Type B pancreatic cell (in vitro differentiated cells): ENCODE measurements around the gene ZNF135. TPM values are rescaled to one million over a fixed set of nuclear protein-coding genes. Genes with fewer than 3 reads are reported as not detected.

Source experiments
- DNase-seq: peaks from one replicate; pipeline ENCODE4 v3.0.0; 2021; ENCODE audit warnings: mixed read lengths; ENCODE audit not compliant: unreplicated experiment; ENCODE audit errors: extremely low spot score
- H3K27ac Mint-ChIP-seq: 2 replicates; pipeline ENCODE4 v1.8.0; 2021; ENCODE audit warnings: mild to moderate bottlenecking, mixed read lengths
- H3K27me3 Mint-ChIP-seq: 2 replicates; pipeline ENCODE4 v1.8.0; 2021; ENCODE audit warnings: mixed read lengths
- H3K36me3 Mint-ChIP-seq: 2 replicates; pipeline ENCODE4 v1.8.0; 2021; ENCODE audit warnings: mixed read lengths
- H3K4me1 Mint-ChIP-seq: one replicate; pipeline ENCODE4 v1.8.0; 2021; ENCODE audit warnings: mixed read lengths; ENCODE audit not compliant: unreplicated experiment
- H3K4me3 Mint-ChIP-seq: 2 replicates; pipeline ENCODE4 v1.8.0; 2021; ENCODE audit warnings: mild to moderate bottlenecking, mixed read lengths
- H3K9me3 Mint-ChIP-seq: 2 replicates; pipeline ENCODE4 v1.8.0; 2021; ENCODE audit warnings: mixed read lengths
- CTCF ChIP-seq: fragments of 200-600 bp; sonication (generic); conservative IDR thresholded peaks from 2 replicates; pipeline ENCODE4 v1.5.0; 2021; ENCODE audit warnings: antibody characterized with exemption, mild to moderate bottlenecking
- total RNA-seq: library from RNA; stranded (reverse); gene quantifications from 2 replicates; pipeline ENCODE4 v1.2.1, GENCODE V29; 2021; ENCODE audit warnings: low replicate concordance

ZNF135 gene
- total RNA-seq, 1 donor from 2014 or later = 12.0 TPM

DNA sequence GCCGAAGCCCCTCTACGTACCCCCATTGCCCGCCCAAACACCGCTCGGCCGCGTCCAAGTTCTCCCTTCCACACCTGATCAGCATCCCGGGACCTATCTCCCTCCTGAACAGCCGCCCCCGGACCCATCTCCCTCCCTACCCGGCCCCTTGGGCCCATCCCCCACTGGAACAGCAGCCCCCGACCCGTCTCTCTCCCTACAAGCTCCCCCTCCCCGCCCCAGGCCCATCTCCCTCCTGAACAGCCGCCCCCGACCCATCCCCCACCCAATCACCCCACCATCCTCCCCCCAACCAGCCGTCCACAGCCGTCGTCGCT, 24.6 kb upstream of the ZNF135 start:
- H3K4me3 Mint-ChIP-seq = peak overlapping the region; percentile 84
- H3K9me3 Mint-ChIP-seq = peaks cover 6% of the 10 kb centered on the region
- peaks cover 9% of the 10 kb centered on the region for H3K36me3 Mint-ChIP-seq
- no peak for TF ChIP-seq CTCF
- no peak overlapping the region for H3K27ac Mint-ChIP-seq
- DNase-seq = no peak
- H3K27me3 Mint-ChIP-seq = no peaks in the 10 kb centered on the region
- peaks cover 3% of the 10 kb centered on the region for H3K4me1 Mint-ChIP-seq

DNA sequence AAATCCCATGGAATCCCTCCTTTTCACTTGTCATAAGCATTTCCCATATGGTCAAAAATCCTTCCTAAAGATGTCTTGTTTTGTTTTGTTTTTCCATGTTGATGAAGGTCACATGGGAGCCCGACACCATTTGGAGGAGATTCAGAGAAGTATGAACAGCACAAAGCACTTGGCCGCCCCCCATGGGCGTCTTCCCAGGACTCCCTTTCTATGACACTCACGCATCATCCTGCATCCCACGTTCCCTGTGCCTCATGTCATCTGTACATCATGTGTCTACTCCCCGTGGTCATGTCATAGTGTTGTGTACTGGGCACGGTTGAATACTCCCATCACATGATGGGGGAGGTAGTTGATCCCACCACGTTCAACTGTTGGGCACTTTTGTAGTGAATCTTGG, 23.2 kb upstream of the ZNF135 start:
- DNase-seq = no peak
- Mint-ChIP-seq H3K27me3 (no peaks in the 10 kb centered on the region), H3K36me3 (peaks cover 9% of the 10 kb centered on the region), H3K9me3 (peaks cover 6% of the 10 kb centered on the region), H3K27ac (no peak overlapping the region), H3K4me3 (peak overlapping the region; percentile 57), H3K4me1 (peaks cover 3% of the 10 kb centered on the region)
- TF ChIP-seq CTCF = no peak

DNA sequence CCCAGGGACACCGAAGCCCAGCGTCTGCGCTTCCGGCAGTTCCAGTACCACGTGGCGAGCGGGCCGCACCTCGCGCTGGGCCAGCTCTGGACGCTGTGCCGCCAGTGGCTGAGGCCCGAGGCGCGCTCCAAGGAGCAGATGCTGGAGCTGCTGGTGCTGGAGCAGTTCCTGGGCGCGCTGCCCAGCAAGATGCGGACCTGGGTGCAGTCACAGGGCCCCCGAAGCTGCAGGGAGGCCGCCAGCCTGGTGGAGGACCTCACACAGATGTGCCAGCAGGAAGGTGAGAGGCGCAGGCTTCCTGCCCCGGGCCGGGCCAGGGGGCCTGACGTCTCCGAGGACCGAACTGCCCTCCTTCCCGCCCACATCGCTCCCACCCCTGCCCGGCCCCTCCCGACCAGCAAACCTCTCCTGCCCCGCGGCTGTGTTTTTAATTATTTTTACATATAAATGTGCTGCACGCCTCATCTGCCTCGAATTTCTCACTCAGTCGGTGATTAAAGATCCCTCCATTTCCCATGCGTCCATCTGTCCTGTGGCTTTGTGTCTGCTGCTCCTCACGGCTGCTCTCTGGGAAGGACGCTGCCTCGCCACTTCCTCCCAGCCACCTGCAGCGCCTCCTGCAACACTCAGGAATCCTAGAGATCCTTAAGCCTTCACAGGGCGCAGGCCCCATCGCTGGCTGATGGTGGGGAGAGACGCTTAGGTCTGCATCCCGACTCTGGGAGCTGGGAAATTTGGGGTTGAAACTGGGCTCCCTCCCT, 21.0 kb upstream of the ZNF135 start:
- Mint-ChIP-seq H3K27me3 (no peaks in the 10 kb centered on the region), H3K4me3 (peak overlapping the region; percentile 61), H3K9me3 (peaks cover 6% of the 10 kb centered on the region), H3K27ac (no peak overlapping the region), H3K4me1 (peaks cover 3% of the 10 kb centered on the region), H3K36me3 (peaks cover 9% of the 10 kb centered on the region)
- TF ChIP-seq CTCF = no peak
- no peak for DNase-seq

- Mint-ChIP-seq H3K4me3 (no peak overlapping the region), H3K9me3 (peaks cover 6% of the 10 kb centered on the region), H3K36me3 (peaks cover 9% of the 10 kb centered on the region), H3K27ac (no peak overlapping the region), H3K4me1 (peaks cover 3% of the 10 kb centered on the region), H3K27me3 (no peaks in the 10 kb centered on the region)
- DNase-seq = no peak
- TF ChIP-seq CTCF = no peak
Observed at GRCh38 chr19:58038688-58039204, 20.3 kb upstream of the ZNF135 start.

DNA sequence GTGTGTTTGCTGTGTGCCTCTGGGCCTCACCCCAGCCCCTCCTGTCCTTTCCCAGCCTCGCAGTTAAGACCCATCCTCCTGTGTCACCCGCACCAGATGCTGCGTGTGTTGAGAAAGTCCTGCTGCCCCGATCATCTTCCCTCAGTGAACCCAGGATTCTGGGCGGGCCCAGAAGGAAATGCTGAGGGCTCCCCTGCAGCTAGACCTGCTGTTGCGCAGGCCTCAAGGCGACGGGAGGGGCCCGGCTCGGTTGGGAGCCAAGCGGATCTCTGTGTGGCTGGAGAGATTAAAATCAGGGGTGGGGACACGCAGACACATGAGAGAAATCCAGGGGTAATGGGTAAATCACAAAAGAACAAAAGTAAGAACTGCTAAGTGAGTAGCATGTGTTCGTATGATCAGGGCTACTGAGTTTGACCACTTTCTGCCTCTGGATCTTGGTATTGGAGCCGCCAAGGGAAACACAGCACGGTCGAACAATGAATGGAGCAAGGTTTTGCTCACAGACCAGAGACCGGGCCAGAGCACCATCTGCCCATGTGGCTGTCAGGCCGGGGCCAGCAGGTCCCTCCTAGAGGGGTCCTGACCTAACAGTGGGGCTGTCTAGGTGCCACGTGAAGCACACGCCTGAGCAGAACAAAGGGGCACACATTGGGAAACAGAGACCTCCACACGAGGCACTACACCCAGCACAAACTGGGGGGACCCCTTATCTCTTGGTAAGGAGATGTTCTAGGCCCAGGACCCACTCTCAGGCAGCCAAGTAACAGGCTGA, 18.1 kb upstream of the ZNF135 start:
- no peaks in the 10 kb centered on the region for H3K9me3 Mint-ChIP-seq
- DNase-seq = no peak
- no peak overlapping the region for H3K4me3 Mint-ChIP-seq
- peaks cover 3% of the 10 kb centered on the region for H3K4me1 Mint-ChIP-seq
- H3K27ac Mint-ChIP-seq = no peak overlapping the region
- peaks cover 3% of the 10 kb centered on the region for H3K36me3 Mint-ChIP-seq
- H3K27me3 Mint-ChIP-seq = no peaks in the 10 kb centered on the region
- TF ChIP-seq CTCF = no peak
